ENCODE measurements around the gene STK32B. TPM values are rescaled to one million over a fixed set of nuclear protein-coding genes. Genes with fewer than 3 reads are reported as not detected.

The STK32B gene
- total and polyA plus RNA-seq, 2 of the 4 experiments (the other 2 are of a cell fraction), result 5.5 to 6.3 TPM

- Histone ChIP-seq H3K14ac (replicated peaks; ENCODE audit: low read depth, low read length) (no peak overlapping the region), H3K79me1 (ENCODE audit: low read depth in 1 of 2, low read length in 2 of 2) (no peaks in the 10 kb centered on the region), H3K4me3 (ENCODE audit: insufficient read depth, low read depth, low read length) (no peak overlapping the region), H3K36me3 (ENCODE audit: control insufficient read depth, insufficient read depth, low read length) (no peaks in the 10 kb centered on the region), H3K9ac (ENCODE audit: low read depth, low read length) (no peak overlapping the region), H2AK5ac (ENCODE audit: low read depth, low read length) (no peak overlapping the region), H3K4me1 (ENCODE audit: control insufficient read depth, insufficient read depth, low read length) (peaks cover 4% of the 10 kb centered on the region; the same call in 1 of the 2 replicates), H2AFZ (replicated peaks; ENCODE audit: low read length, poor library complexity) (no peak overlapping the region), H3K9me1 (ENCODE audit: insufficient read depth, low read length) (0 out of 2 replicates have a peak, but pooled peaks cover 8% of the 10 kb centered on the region), H3K56ac (ENCODE audit: extremely low read depth, insufficient read depth, low read length) (no peak overlapping the region), H2BK20ac (ENCODE audit: low read depth, low read length) (no peak overlapping the region), H4K20me1 (ENCODE audit: insufficient read depth, low read length) (0 out of 2 replicates have a peak, but pooled peaks cover 3% of the 10 kb centered on the region), H3K4ac (ENCODE audit: low read depth, low read length) (no peak overlapping the region), H2BK120ac (ENCODE audit: low read depth, low read length) (no peak overlapping the region), H4K5ac (ENCODE audit: low read depth, low read length) (no peak overlapping the region), H2AK9ac (replicated peaks; ENCODE audit: low read depth, low read length, poor library complexity) (no peak overlapping the region), H2BK5ac (ENCODE audit: low read depth, low read length, poor library complexity, severe bottlenecking) (no peak overlapping the region), H2BK15ac (ENCODE audit: low read depth, low read length) (no peak overlapping the region), H3K27me3 (ENCODE audit: control insufficient read depth, insufficient read depth, low read length) (no peaks in the 10 kb centered on the region), H4K91ac (ENCODE audit: insufficient read depth, low read depth, low read length) (no peak overlapping the region), H3K23ac (ENCODE audit: low read depth, low read length) (no peak overlapping the region), H4K8ac (ENCODE audit: low read depth in 2 of 2, low read length in 2 of 2) (no peak overlapping the region), H3K18ac (ENCODE audit: low read depth, low read length) (no peak overlapping the region), H3K4me2 (ENCODE audit: low read depth, low read length) (no peak overlapping the region), H3K9me3 (ENCODE audit: control insufficient read depth, insufficient read depth, low read length) (peaks cover 7% of the 10 kb centered on the region), H3K27ac (ENCODE audit: insufficient read depth, low read length) (no peak overlapping the region)
- TF ChIP-seq CEBPB (IDR thresholded peaks at IDR 0.05; ENCODE audit: low read depth, low read length) (no peak), CTCF (conservative IDR thresholded peaks at IDR 0.05; ENCODE audit: low read depth, low read length) (no peak), MAFK (IDR thresholded peaks at IDR 0.05; ENCODE audit: low read depth, low read length) (no peak), USF2 (IDR thresholded peaks at IDR 0.05; ENCODE audit: low read depth, low read length) (no peak), CHD1 (IDR thresholded peaks at IDR 0.05; ENCODE audit: low read depth, low read length) (no peak), MAZ (IDR thresholded peaks at IDR 0.05; ENCODE audit: borderline replicate concordance, low read depth, low read length) (no peak), ELK1 (IDR thresholded peaks at IDR 0.05; ENCODE audit: borderline replicate concordance, low read depth, low read length) (no peak)
- DNase-seq (no peak), ATAC-seq (ENCODE audit: low read depth) (no peak)
- CTCF ChIA-PET, result no interaction called here
- in situ Hi-C loops (cut with MboI; ENCODE audit: low sequenced_read_pairs), result no loop called here
- dilution Hi-C loops (cut with HindIII; ENCODE audit: low sequenced_read_pairs, unreplicated experiment), result no loop called here
- intact Hi-C loops (cut with micrococcal nuclease), result loop anchor here (5.0 kb wide), 1 partner anchor 408 kb away; no protein-coding TSS in a partner anchor
- BruUV-seq (replicated peaks), result no TSS peak
- WGBS, 2 experiments (ENCODE audit: extremely low coverage in 2 of 2, insufficient read length in 1 of 2), result 20% methylated on average over 1 of the region's 7 CpGs; no CpG with 5 or more reads in 1 of the 2 experiments
- POLR2A ChIA-PET (ENCODE audit: unreplicated experiment), result no interaction called here
Observed at GRCh38 chr4:5403746-5404497, 352.6 kb downstream of the STK32B start.
